ENCODE data around the gene TP53BP1. TPM values are rescaled to one million over a fixed set of nuclear protein-coding genes. Genes with fewer than 3 reads are reported as not detected.
A peak's percentile ranks its signal among the peaks of the same experiment; 100 is the strongest.

The TP53BP1 gene
- total RNA-seq, 1 donor from 2014 or later, result 99.5 TPM

DNA sequence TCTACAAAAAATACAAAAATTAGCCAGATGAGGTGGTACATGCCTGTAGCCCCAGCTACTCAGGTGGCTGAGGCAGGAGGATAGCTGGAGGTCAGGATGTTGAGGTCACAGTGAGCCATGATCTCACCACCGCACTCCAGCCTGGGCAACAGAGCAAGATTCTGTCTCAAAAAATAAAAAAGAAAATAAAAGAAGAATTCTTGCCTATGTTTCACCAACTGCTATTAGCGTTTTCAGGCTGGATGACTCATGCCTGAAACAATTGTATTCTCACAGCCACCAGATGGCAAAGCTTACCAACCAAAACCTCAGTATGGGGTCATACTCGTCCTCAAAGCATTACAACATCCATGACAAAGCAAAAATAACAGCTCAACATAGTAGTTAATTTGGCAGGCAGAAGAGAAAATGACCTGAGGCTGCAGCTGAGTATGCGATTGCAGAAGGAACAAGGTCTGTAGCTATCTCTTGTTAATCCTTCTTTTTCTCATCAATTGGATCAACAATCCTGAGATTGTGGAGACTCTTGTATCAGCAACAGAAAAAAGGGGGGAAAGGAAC lies 52.2 kb downstream of the TP53BP1 start:
- peaks cover 6% of the 10 kb centered on the region for H3K36me3 Mint-ChIP-seq (ENCODE audit: low read depth)
- DNase-seq (ENCODE audit: low read depth, low spot score), result no peak
- H3K27ac Mint-ChIP-seq (ENCODE audit: unreplicated experiment), result peak overlapping the region; percentile 15
- no peaks in the 10 kb centered on the region for H3K27me3 Mint-ChIP-seq (ENCODE audit: low read depth)
- H3K4me3 Mint-ChIP-seq, result no peak overlapping the region
- TF ChIP-seq, protein P1, sequence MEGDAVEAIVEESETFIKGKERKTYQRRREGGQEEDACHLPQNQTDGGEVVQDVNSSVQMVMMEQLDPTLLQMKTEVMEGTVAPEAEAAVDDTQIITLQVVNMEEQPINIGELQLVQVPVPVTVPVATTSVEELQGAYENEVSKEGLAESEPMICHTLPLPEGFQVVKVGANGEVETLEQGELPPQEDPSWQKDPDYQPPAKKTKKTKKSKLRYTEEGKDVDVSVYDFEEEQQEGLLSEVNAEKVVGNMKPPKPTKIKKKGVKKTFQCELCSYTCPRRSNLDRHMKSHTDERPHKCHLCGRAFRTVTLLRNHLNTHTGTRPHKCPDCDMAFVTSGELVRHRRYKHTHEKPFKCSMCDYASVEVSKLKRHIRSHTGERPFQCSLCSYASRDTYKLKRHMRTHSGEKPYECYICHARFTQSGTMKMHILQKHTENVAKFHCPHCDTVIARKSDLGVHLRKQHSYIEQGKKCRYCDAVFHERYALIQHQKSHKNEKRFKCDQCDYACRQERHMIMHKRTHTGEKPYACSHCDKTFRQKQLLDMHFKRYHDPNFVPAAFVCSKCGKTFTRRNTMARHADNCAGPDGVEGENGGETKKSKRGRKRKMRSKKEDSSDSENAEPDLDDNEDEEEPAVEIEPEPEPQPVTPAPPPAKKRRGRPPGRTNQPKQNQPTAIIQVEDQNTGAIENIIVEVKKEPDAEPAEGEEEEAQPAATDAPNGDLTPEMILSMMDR (conservative IDR thresholded peaks at IDR 0.05), result peak; percentile 55
- H3K4me1 Mint-ChIP-seq, result peaks cover 10% of the 10 kb centered on the region
- H3K9me3 Mint-ChIP-seq, result no peaks in the 10 kb centered on the region

DNA sequence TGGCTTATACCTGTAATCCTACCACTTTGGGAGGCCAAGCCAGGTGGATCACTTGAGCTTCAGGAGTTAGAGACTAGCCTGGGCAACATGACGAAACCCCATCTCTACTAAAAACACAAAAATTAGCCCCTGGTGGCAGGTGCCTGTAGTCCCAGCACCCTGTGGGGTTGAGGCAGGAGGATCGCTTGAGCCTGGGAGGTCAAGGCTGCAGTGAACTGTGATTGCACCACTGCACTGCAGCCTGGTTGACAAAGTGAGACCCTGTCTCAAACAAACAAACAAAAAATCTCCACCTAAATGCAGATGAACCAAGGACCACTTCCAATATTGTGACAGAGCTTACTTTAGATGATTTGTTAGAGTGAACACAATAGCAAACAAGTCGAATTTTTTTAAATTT lies 53.7 kb downstream of the TP53BP1 start:
- H3K36me3 Mint-ChIP-seq (ENCODE audit: low read depth), result no peaks in the 10 kb centered on the region
- H3K27me3 Mint-ChIP-seq (ENCODE audit: low read depth), result no peaks in the 10 kb centered on the region
- DNase-seq (ENCODE audit: low read depth, low spot score), result no peak
- no peak overlapping the region for H3K4me3 Mint-ChIP-seq
- peaks cover 10% of the 10 kb centered on the region for H3K4me1 Mint-ChIP-seq
- H3K27ac Mint-ChIP-seq (ENCODE audit: unreplicated experiment), result no peak overlapping the region
- no peaks in the 10 kb centered on the region for H3K9me3 Mint-ChIP-seq
- TF ChIP-seq, protein P1 (conservative IDR thresholded peaks at IDR 0.05), result no peak

DNA sequence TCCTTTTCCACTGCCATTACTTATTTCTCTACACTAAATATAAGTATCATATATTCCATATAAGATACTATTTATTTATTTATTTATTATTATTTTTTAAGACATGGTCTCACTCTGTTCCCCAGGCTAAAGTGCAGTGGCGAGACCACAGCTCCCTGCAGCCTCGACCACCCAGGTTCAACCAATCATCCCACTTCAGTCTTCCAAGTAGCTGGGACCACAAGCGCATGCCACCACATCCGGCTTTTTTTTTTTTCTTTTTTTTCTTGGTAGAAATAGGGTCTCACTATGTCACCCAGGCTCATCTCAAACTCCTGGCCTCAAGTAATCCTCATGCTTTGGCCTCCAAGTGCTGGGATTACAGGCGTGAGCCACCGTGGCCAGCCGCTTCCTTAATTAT lies 56.6 kb downstream of the TP53BP1 start:
- no peaks in the 10 kb centered on the region for H3K9me3 Mint-ChIP-seq

DNA sequence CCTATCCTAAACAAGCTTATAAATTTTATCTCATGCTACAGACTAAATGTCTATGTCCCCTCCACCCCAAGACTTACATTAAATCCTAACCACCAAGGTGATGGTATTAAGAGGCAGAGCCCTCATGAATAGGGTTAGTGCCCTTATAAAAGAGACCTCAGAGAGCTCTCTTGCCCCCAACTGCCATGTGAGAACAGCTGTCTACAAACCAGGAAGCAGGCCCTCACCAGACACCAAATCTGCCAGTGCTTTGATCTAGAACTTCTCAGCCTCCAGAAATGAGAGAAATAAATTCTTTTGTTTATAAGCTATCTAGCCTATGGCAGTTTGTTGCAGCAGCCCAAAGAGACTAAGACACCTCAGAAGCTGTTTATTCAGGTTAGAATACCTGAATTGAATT lies 58.5 kb downstream of the TP53BP1 start:
- Mint-ChIP-seq H3K4me1 (no peaks in the 10 kb centered on the region), H3K4me3 (no peak overlapping the region), H3K27me3 (ENCODE audit: low read depth) (no peaks in the 10 kb centered on the region), H3K9me3 (no peaks in the 10 kb centered on the region), H3K36me3 (ENCODE audit: low read depth) (peaks cover 6% of the 10 kb centered on the region), H3K27ac (ENCODE audit: unreplicated experiment) (no peak overlapping the region)
- no peak for DNase-seq (ENCODE audit: low read depth, low spot score)
- TF ChIP-seq, protein P1 (conservative IDR thresholded peaks at IDR 0.05), result no peak

More for the DNA sequence above, 56.6 kb downstream of the TP53BP1 start:
- Mint-ChIP-seq H3K4me1 (peaks cover 7% of the 10 kb centered on the region), H3K27ac (ENCODE audit: unreplicated experiment) (no peak overlapping the region), H3K4me3 (no peak overlapping the region), H3K36me3 (ENCODE audit: low read depth) (peaks cover 6% of the 10 kb centered on the region), H3K27me3 (ENCODE audit: low read depth) (no peaks in the 10 kb centered on the region)
- no peak for DNase-seq (ENCODE audit: low read depth, low spot score)
- TF ChIP-seq, protein P1 (conservative IDR thresholded peaks at IDR 0.05), result no peak

DNA sequence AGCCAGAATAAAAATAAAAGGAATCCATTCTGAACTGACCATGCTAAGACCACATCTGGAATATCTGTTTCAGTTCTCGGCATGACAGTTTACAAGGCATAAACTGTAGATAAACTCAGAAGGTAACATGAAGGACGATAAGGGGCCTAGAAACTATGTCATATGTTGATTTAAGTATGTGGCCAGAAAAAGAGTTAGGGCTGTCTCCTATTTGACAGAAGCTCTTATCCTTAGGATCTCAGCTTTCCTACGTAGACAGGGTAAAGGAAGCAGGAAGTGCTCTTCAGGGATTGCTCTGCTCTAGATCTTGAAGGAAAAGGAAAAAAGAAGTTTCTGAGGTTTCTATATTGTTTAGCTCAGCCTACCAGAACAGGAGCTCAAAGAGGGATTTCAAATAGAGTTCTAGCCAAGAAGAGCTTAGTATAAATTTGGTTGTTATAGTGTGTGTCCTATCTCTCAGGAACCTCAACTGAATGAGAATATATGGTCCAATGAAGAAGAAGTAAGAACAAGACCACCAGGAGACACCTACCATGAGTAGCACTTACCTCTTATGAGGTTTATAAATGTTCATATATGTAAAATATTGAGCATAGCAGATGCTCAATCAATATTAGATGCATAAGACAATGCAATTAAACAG lies 59.2 kb downstream of the TP53BP1 start:
- TF ChIP-seq, protein P1 (conservative IDR thresholded peaks at IDR 0.05), result no peak
- no peak overlapping the region for H3K27ac Mint-ChIP-seq (ENCODE audit: unreplicated experiment)
- no peak for DNase-seq (ENCODE audit: low read depth, low spot score)
- H3K9me3 Mint-ChIP-seq, result no peaks in the 10 kb centered on the region
- peaks cover 6% of the 10 kb centered on the region for H3K36me3 Mint-ChIP-seq (ENCODE audit: low read depth)
- H3K4me3 Mint-ChIP-seq, result no peak overlapping the region
- H3K4me1 Mint-ChIP-seq, result no peaks in the 10 kb centered on the region
- H3K27me3 Mint-ChIP-seq (ENCODE audit: low read depth), result no peaks in the 10 kb centered on the region
